ENCODE data around the gene GRIP1. TPM values are rescaled to one million over a fixed set of nuclear protein-coding genes. Genes with fewer than 3 reads are reported as not detected.

Gene GRIP1
- total RNA-seq, 1 donor from 2014 or later: 9.1 TPM

GRCh38 chr12:66438601-66439000 lies 240.3 kb downstream of the GRIP1 start:
- no peaks in the 10 kb centered on the region for H3K36me3 Mint-ChIP-seq (ENCODE audit: unreplicated experiment)
- H3K4me1 Mint-ChIP-seq (ENCODE audit: unreplicated experiment): no peaks in the 10 kb centered on the region
- H3K27ac Mint-ChIP-seq (ENCODE audit: unreplicated experiment): no peak overlapping the region
- DNase-seq (ENCODE audit: extremely low spot score, unreplicated experiment): no peak
- no peaks in the 10 kb centered on the region for H3K9me3 Mint-ChIP-seq (ENCODE audit: unreplicated experiment)
- no peaks in the 10 kb centered on the region for H3K27me3 Mint-ChIP-seq (ENCODE audit: unreplicated experiment)
- H3K4me3 Mint-ChIP-seq (ENCODE audit: unreplicated experiment): no peak overlapping the region
- TF ChIP-seq, protein P1, sequence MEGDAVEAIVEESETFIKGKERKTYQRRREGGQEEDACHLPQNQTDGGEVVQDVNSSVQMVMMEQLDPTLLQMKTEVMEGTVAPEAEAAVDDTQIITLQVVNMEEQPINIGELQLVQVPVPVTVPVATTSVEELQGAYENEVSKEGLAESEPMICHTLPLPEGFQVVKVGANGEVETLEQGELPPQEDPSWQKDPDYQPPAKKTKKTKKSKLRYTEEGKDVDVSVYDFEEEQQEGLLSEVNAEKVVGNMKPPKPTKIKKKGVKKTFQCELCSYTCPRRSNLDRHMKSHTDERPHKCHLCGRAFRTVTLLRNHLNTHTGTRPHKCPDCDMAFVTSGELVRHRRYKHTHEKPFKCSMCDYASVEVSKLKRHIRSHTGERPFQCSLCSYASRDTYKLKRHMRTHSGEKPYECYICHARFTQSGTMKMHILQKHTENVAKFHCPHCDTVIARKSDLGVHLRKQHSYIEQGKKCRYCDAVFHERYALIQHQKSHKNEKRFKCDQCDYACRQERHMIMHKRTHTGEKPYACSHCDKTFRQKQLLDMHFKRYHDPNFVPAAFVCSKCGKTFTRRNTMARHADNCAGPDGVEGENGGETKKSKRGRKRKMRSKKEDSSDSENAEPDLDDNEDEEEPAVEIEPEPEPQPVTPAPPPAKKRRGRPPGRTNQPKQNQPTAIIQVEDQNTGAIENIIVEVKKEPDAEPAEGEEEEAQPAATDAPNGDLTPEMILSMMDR (IDR thresholded peaks at IDR 0.05): no peak

- Mint-ChIP-seq H3K27ac (ENCODE audit: unreplicated experiment) (no peak overlapping the region), H3K4me1 (ENCODE audit: unreplicated experiment) (no peaks in the 10 kb centered on the region), H3K9me3 (ENCODE audit: unreplicated experiment) (no peaks in the 10 kb centered on the region), H3K36me3 (ENCODE audit: unreplicated experiment) (no peaks in the 10 kb centered on the region), H3K27me3 (ENCODE audit: unreplicated experiment) (no peaks in the 10 kb centered on the region), H3K4me3 (ENCODE audit: unreplicated experiment) (no peak overlapping the region)
- TF ChIP-seq, protein P1 (IDR thresholded peaks at IDR 0.05): no peak
- DNase-seq (ENCODE audit: extremely low spot score, unreplicated experiment): no peak
These were observed 248.8 kb downstream of the GRIP1 start for GRCh38 chr12:66430106-66430505.

DNA sequence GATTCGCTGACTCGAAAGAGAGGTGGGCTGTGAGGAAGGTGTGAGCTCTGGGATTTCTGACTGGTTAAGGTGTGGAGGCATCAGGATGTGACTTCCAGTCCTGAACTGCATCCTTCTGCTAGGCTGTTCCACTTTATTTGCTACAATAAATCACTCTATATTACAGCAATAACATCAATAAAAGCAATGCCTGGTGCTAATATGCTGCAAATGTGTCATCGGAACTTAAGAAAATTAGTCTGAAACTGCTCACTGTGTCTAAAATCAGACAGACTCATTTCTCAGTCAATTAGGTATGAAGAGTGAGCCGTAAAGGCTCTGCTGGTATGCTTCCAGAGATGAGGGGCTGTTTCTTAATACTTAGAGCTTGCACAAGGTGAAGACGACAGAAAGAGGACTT lies 250.0 kb downstream of the GRIP1 start:
- Mint-ChIP-seq H3K27me3 (ENCODE audit: unreplicated experiment) (no peaks in the 10 kb centered on the region), H3K9me3 (ENCODE audit: unreplicated experiment) (peaks cover 7% of the 10 kb centered on the region)
- TF ChIP-seq, protein P1 (IDR thresholded peaks at IDR 0.05): no peak

DNA sequence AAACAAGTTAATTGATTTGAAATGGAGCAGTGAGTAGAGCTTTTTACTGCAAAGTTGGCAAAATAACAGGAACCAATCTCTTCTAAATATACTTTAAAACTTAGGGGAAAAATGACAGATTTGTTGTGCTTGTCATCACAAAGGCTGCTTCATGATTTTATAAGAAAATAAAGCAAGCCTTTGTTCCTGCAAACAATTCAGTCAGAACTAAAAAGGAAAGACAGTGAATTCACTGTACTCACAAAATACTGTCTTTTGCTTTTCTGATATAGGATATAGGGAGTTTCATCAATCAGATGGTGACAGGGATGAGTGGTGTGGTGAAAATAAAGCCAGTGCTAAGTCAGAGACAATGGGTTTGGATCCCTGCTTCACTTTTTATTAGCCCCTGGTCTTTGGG lies 250.6 kb downstream of the GRIP1 start:
- TF ChIP-seq, protein P1 (IDR thresholded peaks at IDR 0.05): no peak
- H3K27ac Mint-ChIP-seq (ENCODE audit: unreplicated experiment): no peak overlapping the region

More for the DNA sequence above, 250.0 kb downstream of the GRIP1 start:
- H3K36me3 Mint-ChIP-seq (ENCODE audit: unreplicated experiment): no peaks in the 10 kb centered on the region
- H3K27ac Mint-ChIP-seq (ENCODE audit: unreplicated experiment): no peak overlapping the region
- H3K4me3 Mint-ChIP-seq (ENCODE audit: unreplicated experiment): no peak overlapping the region
- H3K4me1 Mint-ChIP-seq (ENCODE audit: unreplicated experiment): no peaks in the 10 kb centered on the region
- DNase-seq (ENCODE audit: extremely low spot score, unreplicated experiment): no peak

GRCh38 chr12:66426696-66427095 lies 252.2 kb downstream of the GRIP1 start:
- TF ChIP-seq, protein P1 (IDR thresholded peaks at IDR 0.05): no peak
- Mint-ChIP-seq H3K27ac (ENCODE audit: unreplicated experiment) (no peak overlapping the region), H3K4me1 (ENCODE audit: unreplicated experiment) (no peaks in the 10 kb centered on the region)

More for the DNA sequence above, 250.6 kb downstream of the GRIP1 start:
- no peak overlapping the region for H3K4me3 Mint-ChIP-seq (ENCODE audit: unreplicated experiment)
- no peaks in the 10 kb centered on the region for H3K36me3 Mint-ChIP-seq (ENCODE audit: unreplicated experiment)
- peaks cover 7% of the 10 kb centered on the region for H3K9me3 Mint-ChIP-seq (ENCODE audit: unreplicated experiment)
- no peak for DNase-seq (ENCODE audit: extremely low spot score, unreplicated experiment)
- H3K27me3 Mint-ChIP-seq (ENCODE audit: unreplicated experiment): no peaks in the 10 kb centered on the region
- no peaks in the 10 kb centered on the region for H3K4me1 Mint-ChIP-seq (ENCODE audit: unreplicated experiment)

More at GRCh38 chr12:66426696-66427095, 252.2 kb downstream of the GRIP1 start:
- Mint-ChIP-seq H3K4me3 (ENCODE audit: unreplicated experiment) (no peak overlapping the region), H3K9me3 (ENCODE audit: unreplicated experiment) (peaks cover 7% of the 10 kb centered on the region), H3K27me3 (ENCODE audit: unreplicated experiment) (no peaks in the 10 kb centered on the region), H3K36me3 (ENCODE audit: unreplicated experiment) (no peaks in the 10 kb centered on the region)
- DNase-seq (ENCODE audit: extremely low spot score, unreplicated experiment): no peak
